ENCODE measurements around the gene POU2AF1. TPM values are rescaled to one million over a fixed set of nuclear protein-coding genes. Genes with fewer than 3 reads are reported as not detected.
A peak's percentile ranks its signal among the peaks of the same experiment; 100 is the strongest.

The POU2AF1 gene, protein sequence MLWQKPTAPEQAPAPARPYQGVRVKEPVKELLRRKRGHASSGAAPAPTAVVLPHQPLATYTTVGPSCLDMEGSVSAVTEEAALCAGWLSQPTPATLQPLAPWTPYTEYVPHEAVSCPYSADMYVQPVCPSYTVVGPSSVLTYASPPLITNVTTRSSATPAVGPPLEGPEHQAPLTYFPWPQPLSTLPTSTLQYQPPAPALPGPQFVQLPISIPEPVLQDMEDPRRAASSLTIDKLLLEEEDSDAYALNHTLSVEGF
- 10 to 100 TPM in 1 of 6 donors, 1 to 10 TPM in 5; 1.3 to 42.1 (median 4.0) TPM for total RNA-seq

DNA sequence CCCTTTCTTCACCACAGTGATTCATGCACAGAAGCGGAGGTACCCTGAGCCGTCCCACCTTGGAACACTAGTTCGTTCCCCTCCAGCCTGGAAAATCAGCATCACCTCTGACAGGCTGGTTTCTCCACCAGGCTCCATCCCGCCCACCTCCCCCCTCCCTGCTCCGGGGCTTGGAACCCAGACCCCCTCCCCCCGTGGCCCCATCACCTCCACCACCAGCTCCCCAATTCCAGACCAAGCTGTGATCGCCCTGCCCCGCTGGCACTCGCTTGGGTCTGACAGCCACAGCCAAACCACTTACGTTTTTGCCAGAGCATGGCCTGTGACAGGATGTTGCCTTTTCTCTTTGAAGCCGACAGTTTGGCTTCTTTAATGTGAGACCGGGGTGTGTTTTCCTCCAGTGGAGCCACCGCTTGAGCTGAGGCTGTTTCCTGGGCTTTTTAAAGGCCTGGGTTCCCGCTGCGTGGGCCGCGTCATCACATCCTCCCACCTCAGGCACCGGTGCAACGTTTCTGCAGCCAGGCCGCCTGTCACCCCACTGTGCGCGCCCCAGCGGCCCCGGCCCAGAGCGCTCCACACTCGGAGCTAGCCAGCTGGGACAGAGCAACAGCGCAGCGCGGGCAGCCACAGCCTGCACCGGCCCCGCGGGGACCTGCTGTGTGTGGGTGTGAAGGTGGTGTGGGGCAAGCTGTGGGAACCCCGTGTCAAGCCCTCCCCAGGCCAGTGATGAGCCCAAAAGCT, at the start of gene POU2AF1:
Gene POU2AF1, minus strand, starts transcription at position 415 of the 741 bp plus-strand sequence. Its CDS starts 98 bp downstream, at position 317.
- peak in 1 of 2 donors; percentile 88 for DNase-seq

DNA sequence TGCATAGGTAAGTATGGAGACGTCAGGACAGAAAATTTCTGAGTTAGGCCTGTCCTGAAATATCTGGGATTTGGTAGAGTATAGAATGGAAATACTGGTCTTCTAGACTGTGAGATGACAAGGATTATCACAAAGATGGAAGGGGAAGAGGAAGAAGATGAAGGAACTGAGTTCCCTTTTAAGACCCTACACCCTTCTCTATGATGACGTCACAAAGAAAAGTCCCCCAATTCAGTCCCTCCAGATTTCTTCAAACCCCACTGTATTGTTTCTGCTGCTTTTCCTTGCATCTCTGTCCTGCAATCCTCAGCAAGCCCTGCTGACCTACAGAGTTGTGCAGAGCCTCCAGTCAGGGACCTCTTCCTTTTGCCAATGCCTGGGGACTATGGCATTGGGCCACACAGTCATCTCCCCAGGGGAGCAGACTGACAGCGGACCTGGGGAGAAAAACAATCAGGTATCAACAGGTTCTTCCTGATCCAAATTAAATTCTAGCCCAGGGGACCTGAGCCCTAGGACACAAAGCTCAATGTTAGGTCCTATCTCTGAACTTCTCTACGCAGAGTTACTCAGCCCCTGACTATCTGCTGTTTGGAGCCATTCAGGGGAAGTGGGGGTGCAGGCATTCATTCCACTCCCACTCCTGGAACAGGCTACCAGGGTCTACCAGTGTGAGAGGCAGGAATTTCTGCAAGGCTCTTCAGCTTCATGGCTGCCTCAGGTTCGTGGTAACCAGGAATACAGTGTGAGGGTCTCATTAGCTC, 49.2 kb upstream of the POU2AF1 start:
- TF ChIP-seq, protein P1, sequence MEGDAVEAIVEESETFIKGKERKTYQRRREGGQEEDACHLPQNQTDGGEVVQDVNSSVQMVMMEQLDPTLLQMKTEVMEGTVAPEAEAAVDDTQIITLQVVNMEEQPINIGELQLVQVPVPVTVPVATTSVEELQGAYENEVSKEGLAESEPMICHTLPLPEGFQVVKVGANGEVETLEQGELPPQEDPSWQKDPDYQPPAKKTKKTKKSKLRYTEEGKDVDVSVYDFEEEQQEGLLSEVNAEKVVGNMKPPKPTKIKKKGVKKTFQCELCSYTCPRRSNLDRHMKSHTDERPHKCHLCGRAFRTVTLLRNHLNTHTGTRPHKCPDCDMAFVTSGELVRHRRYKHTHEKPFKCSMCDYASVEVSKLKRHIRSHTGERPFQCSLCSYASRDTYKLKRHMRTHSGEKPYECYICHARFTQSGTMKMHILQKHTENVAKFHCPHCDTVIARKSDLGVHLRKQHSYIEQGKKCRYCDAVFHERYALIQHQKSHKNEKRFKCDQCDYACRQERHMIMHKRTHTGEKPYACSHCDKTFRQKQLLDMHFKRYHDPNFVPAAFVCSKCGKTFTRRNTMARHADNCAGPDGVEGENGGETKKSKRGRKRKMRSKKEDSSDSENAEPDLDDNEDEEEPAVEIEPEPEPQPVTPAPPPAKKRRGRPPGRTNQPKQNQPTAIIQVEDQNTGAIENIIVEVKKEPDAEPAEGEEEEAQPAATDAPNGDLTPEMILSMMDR (IDR thresholded peaks at IDR 0.05): no peak
- no peak for TF ChIP-seq EP300 (IDR thresholded peaks at IDR 0.05)
- TF ChIP-seq POLR2A (IDR thresholded peaks at IDR 0.05): no peak
- no peak for TF ChIP-seq POLR2AphosphoS5 (IDR thresholded peaks at IDR 0.05)
- WGBS, 2 donors: 89 to 93% methylated on average over 5 of the region's 5 CpGs
- Histone ChIP-seq H3K4me3 (no peak overlapping the region), H3K4me1 (no peaks in the 10 kb centered on the region), H3K36me3 (no peaks in the 10 kb centered on the region), H3K27me3 (no peaks in the 10 kb centered on the region), H3K27ac (no peak overlapping the region), H3K9me3 (no peaks in the 10 kb centered on the region)
- DNase-seq (no peak), ATAC-seq (ENCODE audit: low FRiP score in 2 of 2) (no peak)

More for the DNA sequence above, at the start of gene POU2AF1:
- Histone ChIP-seq H3K27ac (peak within 1 kb of the TSS in 1 of 4 donors; percentile 35), H3K36me3 (no peaks in the 10 kb centered on the region), H3K4me3 (peak within 1 kb of the TSS in 1 of 4 donors; percentile 1), H3K27me3 (no peaks in the 10 kb centered on the region), H3K4me1 (peaks cover 0 to 9% (median 0%) of the 10 kb centered on the region in 4 donors), H3K9me3 (no peaks in the 10 kb centered on the region)
- 45 to 68% methylated on average over 31 to 32 of the region's 33 CpGs for WGBS, 2 donors
- TF ChIP-seq EP300 (IDR thresholded peaks at IDR 0.05) (no peak), POLR2A (IDR thresholded peaks at IDR 0.05) (peak in 1 of 4 donors; percentile 23)
- peak; percentile 52 to 54 for ATAC-seq (ENCODE audit: low FRiP score in 2 of 2)

DNA sequence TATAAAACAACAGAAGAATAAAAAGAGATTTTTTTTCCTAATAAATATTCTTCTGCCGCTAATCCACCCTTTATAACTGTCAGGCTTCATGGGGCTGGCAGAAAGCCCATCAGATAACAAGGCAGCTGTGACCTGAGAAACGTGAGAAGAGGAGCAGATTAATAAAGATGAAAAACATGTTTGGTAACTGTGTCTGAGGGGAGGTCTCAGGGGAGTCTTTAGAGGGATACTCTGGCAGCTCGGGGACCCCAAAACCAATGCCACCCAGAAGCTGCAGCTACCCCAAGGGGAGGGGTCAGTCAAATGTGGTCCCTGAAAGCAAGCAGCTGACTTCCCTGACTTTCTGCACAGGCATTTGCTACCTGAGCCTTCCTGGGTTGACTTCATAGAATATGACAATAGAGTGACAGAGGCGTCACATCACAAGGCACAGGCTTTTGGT, 48.4 kb upstream of the POU2AF1 start:
- 41% methylated on average over 4 of the region's 4 CpGs for WGBS, 2 donors
- Histone ChIP-seq H3K27me3 (no peaks in the 10 kb centered on the region), H3K4me1 (no peaks in the 10 kb centered on the region), H3K4me3 (no peak overlapping the region), H3K9me3 (no peaks in the 10 kb centered on the region), H3K36me3 (no peaks in the 10 kb centered on the region), H3K27ac (no peak overlapping the region)
- no peak for ATAC-seq (ENCODE audit: low FRiP score in 2 of 2)
- DNase-seq: no peak
- TF ChIP-seq, protein P1 (IDR thresholded peaks at IDR 0.05): no peak
- TF ChIP-seq EP300 (IDR thresholded peaks at IDR 0.05) (no peak), POLR2A (IDR thresholded peaks at IDR 0.05) (no peak), POLR2AphosphoS5 (IDR thresholded peaks at IDR 0.05) (no peak)

DNA sequence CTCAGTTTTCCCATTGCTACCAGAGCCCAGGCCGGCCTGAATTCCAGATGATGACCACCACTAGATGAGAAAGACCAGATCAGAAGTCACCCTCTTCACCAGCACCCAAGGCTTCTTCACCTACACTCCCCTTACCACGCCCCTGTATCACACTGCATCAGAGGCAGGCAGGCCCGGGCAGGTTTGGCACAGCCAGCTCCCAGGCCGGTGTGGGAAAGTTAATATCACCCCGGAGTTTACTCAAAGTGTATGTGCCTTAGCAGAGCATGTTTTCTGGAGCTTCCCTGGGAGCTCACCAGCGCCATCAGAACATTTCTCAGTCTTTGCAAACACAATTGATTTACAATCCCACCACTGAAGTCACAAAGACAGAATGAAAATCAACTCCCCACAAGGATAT, 47.5 kb upstream of the POU2AF1 start:
- no peak overlapping the region for H3K27ac ChIP-seq
- H3K4me1 ChIP-seq: no peaks in the 10 kb centered on the region
- DNase-seq: peak in 1 of 2 donors; percentile 41
- no peak overlapping the region for H3K4me3 ChIP-seq
- no peak for TF ChIP-seq POLR2AphosphoS5 (IDR thresholded peaks at IDR 0.05)
- WGBS, 2 donors: 87 to 91% methylated on average over 6 of the region's 6 CpGs
- H3K9me3 ChIP-seq: no peaks in the 10 kb centered on the region
- no peaks in the 10 kb centered on the region for H3K36me3 ChIP-seq
- no peaks in the 10 kb centered on the region for H3K27me3 ChIP-seq
- no peak for ATAC-seq (ENCODE audit: low FRiP score in 2 of 2)

DNA sequence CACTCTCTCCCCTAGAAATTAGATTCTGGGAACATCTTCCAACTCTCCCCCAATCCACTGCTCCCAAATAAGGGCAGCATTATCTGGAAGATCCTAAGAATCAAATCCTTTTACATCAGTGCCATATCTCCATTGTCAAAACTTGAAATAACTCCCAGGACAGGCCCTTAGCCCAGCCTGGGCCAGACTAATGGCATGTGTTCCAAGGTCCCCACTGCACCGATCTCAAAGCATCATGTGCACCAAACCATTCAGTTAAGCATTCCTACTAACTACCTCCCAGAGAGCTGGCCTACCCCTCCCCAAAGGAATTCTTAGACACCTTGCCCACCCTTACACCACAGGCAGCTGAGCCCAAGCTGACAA, 44.2 kb upstream of the POU2AF1 start:
- Histone ChIP-seq H3K4me1 (peaks cover 5 to 13% (median 12%) of the 10 kb centered on the region in 4 donors), H3K36me3 (no peaks in the 10 kb centered on the region), H3K27ac (no peak overlapping the region), H3K4me3 (no peak overlapping the region), H3K27me3 (no peaks in the 10 kb centered on the region), H3K9me3 (no peaks in the 10 kb centered on the region)
- 76 to 78% methylated on average over 1 of the region's 1 CpG for WGBS, 2 donors
- TF ChIP-seq EP300 (IDR thresholded peaks at IDR 0.05) (no peak), POLR2A (IDR thresholded peaks at IDR 0.05) (no peak)
- DNase-seq (no peak), ATAC-seq (ENCODE audit: low FRiP score in 2 of 2) (no peak)
